ENCODE results near the gene NHLRC4.
A peak's percentile ranks its signal among the peaks of the same experiment; 100 is the strongest.

The NHLRC4 gene

GRCh38 chr16:530111-530817 lies 36.5 kb upstream of the NHLRC4 start:
- no peak for DNase-seq

DNA sequence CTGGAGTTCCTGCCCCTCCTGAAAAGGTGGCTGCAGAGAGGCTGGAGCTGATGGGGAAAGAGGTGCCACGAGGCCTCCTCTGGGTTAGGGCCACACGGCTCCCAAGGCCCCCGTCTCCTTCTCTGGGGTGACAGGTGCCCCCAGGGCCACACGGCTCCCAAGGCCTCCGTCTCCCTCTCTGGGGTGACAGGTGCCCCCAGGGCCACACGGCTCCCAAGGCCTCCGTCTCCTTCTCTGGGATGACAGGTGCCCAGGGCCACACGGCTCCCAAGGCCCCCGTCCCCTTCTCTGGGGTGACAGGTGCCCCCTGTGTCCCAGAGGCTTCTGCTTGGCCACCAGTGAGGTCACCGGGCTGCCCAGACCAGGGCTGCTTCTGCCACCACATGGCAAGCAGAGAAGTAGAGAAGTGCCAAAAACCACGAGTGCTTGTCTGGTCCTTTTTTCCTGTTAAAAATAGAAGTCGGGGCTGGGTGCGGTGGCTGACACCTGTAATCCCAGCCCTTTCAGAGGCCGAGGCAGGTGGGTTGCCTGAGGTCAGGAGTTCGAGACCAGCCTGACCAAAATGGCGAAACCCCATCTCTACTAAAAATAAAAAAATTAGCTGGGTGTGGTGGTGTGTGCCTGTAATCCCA lies 35.2 kb upstream of the NHLRC4 start:
- no peak for DNase-seq

GRCh38 chr16:533391-534123 lies 33.2 kb upstream of the NHLRC4 start:
- DNase-seq = peak in 5 of 56 donors; percentile 3 to 51 (median 24)

- DNase-seq = no peak
Observed at GRCh38 chr16:534135-534534, 32.7 kb upstream of the NHLRC4 start.

DNA sequence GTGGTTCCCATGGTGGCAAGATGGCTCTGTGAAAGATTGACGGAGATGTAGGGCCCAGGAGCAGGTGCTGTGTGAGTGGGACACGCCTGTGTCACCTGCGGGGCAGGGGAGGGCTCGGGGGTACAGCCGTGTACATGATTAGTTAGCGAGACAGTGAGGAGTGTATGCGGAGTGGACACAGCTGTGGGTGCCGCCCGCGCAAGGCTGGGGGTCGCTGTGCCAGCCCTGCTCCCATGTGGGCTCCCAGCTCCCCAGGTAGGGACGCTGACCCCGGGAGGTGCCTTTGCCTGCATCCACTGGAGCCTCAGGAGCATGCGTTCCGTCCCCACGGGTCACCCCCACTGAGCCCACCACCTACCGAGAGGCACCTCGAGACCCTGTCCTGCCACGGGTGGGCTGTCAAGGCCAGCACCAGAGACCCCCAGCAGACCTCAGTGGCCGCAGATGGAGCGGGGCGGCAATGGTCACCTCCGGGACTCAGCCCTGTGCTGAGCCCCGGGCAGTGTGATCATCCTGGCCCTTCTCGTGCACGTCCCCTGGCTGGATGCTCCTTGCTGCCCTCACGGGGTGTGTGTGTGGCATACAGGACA lies 31.9 kb upstream of the NHLRC4 start:
- DNase-seq = no peak

DNA sequence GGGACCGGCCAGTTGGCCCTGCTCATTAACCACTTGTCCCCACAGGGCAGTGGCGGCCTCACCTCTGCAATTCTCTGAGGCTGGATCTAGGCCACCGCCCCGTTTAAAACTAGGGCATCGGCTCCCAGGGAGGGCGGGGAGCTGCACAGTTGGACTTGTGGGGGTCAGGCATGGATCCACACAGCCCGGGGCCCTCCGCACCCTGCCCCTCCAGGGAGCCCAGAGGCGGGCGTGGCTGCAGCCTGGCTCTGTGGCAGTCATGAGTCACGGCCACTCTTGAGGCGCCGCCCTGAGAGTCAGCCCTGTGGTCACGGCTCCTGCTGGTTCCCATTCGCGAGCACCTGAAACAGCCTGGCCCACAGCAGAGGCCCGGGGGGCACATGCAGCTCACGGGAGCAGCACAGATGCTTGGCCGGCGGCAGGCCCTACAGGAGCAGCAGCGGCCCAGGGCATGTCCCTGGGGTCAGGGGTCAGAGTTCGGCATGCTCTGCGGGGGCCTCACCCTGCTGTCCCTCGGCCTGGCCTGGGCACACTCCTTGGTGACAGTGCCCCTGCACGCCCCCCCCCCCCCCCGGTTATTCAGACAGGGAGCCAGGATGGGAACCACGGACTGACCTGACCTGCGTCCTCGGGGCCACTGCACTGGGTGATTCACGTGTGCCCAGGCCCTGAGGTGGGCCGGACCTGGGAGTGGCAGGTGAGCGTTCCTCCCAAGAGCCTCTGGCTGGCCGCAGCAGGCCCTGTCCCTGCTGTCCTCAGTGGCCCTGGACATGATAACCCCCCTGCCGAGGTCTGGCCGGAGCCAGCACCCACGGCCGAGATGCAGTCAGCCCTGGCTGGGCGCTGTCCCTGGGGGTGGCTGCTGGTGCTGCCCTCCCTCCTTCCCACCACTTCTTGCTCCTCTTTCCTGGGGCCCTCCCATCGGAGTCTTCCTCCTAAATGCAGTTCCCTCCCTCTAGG lies 31.1 kb upstream of the NHLRC4 start:
- no peak for DNase-seq

- no peak for DNase-seq
Observed at GRCh38 chr16:536746-537145, 30.1 kb upstream of the NHLRC4 start.

GRCh38 chr16:537415-538335 lies 29.1 kb upstream of the NHLRC4 start:
- DNase-seq = no peak

DNA sequence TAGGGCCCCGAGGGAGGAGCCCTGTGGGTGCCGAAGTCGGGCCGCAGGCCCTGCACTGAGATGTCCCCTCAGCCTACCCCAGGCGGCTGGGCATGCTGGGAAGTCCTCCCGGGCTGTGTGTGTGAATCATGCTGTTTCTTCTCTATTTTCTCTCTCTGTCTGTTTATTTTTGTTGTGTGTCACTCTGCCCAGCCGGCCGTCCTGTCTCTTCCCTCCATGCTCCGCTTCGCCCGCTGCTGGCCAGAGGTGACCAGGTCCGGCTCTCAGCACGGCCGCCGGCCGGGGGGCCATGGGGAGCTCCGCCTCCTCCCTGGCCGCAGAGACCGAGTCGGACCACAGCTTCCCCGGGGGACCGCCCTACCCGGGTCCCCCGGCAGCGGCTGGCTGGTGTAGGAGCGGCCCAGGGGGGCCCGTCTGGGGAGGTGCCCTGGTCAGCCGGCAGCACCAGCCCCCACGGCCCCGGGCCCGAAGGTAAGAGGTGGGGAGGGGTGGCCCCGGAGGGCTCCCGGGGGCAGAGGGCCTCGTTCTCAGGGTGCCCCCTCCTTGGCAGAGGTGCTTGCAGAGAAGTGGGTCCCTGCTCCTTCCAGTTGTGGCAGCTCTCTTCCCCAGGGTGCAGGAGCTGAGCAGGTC lies 26.8 kb upstream of the NHLRC4 start:
- no peak for DNase-seq

DNA sequence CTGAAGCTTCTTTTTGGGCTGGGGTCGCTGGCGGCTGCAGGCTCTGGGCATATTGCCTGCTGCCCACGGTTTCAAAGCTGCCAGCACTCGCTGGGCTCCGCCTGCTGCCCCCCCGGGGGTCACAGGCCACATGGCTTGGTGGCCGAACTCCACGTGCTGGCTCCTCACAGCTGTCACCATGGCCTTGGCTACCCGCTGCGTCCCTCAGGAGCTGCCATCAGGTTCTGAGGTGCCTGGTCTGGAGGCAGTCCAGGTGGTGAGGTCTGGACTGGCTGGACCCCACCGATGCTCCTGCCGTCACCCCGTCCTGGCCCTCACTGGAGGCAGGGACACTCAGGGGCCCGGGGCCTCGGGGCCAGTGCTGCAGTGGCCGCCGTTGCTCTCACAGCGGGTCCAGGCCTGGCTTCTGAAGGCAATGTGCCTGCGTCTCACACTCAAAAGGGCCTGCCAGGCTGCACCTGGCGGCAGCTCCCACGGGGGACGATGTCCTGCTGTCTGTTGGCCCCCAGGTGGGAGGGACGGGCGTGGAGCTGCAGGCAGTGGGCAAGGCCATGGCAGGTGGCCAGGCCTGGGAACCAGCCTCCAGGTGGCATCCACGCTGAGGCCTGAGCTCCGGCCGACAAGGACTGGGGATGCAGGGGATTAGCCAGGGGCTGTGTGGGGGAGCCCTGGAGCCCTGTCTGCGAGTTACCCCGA lies 26.0 kb upstream of the NHLRC4 start:
- DNase-seq = no peak

DNA sequence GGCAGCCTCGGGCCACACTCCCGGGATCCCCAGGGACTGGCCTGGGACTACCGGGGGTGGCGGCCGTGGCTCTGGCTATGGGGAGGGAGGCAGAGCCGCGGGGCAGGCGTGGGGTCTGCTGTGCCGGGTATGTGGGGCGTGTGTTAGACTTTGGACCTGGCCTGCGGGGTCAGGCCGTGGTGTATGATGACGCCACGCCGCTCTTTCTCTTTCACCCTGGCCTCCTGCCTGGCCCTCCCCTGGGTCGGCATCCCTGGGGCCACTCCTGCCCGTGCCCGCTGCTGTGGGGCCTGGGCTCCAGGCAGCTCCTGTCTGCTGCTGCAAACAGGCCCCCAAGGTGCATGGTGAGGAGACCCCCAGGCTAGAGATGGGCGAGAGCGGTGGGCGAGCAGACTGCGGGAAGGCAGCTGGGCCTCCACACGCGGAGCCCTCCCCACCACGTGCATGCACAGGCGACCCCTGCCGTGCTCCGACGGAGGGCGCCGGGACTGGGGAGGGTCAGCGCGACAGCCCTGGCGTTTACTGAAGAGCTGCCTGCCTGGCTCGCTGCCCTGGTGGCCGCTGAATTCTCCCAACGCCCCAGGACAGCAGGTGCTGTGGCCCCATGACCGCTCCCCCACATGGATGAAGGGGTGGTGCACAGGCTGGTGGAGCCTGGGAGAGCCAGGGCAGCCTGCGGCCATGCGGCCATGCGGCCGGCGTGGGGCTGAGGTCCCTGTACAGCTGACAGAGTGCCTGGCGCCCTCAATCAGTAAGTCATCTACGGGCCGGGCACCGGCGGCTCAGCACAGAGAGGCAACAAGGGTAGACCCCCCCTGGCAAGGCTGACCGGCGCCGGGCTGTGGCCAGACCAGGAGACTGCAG lies 23.3 kb upstream of the NHLRC4 start:
- DNase-seq = no peak

DNA sequence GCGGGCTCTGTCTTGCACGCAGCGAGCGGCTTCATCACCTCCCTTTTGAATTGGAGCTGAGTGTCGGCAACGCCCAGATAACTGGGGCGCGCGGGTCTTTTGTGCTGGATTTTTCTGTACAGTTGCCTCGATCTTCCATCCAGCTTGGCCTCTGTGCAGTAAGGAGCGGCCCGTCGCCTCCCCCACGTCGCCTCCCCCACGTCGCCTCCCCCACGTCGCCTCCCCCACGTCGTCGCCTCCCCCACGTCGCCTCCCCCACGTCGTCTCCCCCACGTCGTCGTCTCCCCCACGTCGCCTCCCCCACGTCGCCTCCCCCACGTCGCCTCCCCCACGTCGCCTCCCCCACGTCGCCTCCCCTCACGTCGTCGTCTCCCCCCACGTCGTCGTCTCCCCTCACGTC lies 22.3 kb upstream of the NHLRC4 start:
- DNase-seq = no peak

DNA sequence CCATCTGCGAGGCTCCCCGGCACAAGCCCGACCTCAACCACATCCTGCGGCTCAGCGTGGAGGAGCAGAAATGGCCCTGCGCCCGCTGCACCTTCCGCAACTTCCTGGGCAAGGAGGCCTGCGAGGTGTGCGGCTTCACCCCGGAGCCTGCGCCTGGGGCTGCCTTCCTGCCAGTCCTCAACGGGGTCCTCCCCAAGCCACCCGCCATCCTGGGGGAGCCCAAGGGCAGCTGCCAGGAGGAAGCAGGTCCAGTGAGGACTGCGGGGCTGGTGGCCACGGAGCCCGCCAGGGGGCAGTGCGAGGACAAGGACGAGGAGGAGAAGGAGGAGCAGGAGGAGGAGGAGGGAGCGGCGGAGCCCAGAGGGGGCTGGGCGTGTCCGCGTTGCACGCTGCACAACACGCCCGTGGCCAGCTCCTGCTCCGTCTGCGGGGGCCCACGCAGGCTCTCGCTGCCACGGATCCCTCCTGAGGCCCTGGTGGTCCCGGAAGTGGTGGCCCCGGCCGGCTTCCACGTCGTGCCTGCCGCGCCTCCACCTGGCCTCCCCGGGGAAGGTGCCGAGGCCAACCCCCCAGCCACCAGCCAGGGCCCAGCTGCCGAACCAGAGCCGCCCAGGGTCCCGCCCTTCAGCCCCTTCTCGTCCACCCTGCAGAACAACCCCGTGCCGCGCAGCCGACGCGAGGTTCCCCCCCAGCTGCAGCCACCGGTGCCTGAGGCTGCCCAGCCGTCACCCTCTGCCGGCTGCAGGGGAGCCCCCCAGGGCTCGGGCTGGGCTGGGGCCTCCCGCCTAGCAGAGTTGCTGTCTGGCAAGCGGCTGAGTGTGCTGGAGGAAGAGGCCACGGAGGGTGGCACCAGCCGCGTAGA lies 19.7 kb upstream of the NHLRC4 start:
- DNase-seq = peak in 12 of 56 donors; percentile 7 to 48 (median 20)

DNA sequence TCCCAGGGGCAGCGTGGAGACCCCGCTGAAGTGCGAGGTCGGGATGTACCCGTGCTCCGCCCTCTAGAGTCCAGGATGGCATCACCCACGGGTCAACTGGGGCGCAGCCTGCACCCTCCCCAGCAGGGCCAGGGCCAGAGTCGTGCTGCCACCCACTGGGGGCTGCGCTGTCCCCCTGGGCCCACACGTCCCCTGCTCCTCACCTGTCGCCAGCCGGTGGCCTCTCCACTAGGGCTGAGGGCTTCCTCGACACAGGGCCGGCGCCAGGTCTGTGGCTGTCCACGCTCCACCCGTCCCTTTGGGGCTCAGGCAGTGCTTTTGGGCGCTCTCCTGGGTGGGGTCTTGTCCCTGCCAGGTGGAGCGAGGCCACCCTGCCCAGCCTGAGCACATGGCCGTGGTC lies 18.2 kb upstream of the NHLRC4 start:
- no peak for DNase-seq

DNA sequence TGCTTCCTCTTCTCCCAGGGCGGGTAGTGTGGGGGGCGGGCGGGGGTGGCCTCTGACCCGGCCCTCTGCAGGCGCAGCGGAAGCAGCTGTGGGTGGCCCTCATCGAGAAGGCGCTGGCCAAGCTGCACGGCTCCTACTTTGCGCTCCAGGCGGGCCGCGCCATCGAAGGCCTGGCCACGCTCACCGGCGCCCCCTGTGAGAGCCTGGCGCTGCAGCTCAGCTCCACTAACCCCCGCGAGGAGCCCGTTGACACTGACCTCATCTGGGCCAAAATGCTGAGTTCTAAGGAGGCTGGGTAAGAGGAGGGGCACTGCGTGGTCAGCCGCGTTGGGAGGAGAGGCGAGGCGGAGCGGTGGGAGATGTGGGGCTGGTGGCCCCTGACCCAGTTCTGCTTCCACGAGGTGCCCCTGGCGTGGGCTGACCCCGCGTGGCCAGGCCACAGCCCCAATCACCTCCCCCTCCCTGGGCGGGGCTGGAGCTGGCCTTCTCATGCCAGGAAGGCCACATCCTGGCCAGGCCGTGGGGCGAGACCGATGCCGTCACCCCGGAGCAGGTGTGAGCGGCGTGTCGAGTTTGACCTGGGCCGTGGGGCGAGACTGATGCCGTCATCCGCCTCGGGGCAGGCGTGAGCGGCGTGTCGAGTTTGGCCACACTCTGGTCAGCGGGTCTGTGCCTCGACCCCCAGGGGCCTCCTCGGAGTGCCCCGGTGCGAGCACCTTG lies 17.1 kb upstream of the NHLRC4 start:
- no peak for DNase-seq

DNA sequence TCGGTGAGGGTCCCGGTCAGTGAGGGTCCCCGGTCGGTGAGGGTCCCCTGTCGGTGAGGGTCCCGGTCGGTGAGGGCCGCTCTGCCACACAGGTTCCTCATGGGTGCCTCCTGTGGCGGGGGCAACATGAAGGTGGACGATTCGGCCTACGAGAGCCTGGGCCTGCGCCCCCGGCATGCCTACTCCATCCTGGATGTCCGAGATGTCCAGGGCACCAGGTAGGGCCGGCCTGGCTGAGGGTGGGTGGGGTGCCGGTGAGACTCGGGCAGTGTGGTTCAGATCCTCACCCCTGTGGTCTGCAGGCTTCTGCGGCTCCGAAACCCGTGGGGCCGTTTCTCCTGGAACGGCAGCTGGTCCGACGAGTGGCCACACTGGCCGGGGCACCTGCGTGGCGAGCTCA lies 15.6 kb upstream of the NHLRC4 start:
- no peak for DNase-seq
